Body of pancreas (tissue), 4 donors: Measurements from ENCODE around the gene F8.

ENCODE experiments used
- CTCF ChIP-seq, 7 experiments: fragments of 450-650 bp in 4 of 7; fragments of 200-600 bp in 3 of 7; sonication (generic) in 3 of 7; IDR thresholded peaks; one replicate each; pipeline ENCODE4 v1.5.1; 2016 to 2019; ENCODE audit warnings: antibody characterized with exemption in 7 of 7
- POLR2A ChIP-seq, 3 donors: fragments of 450-650 bp; IDR thresholded peaks; one replicate each; pipeline ENCODE4 v1.6.1; 2016; ENCODE audit warnings: antibody characterized with exemption in 3 of 3, mild to moderate bottlenecking in 2 of 3

GRCh38 chrX:154873329-154873728 is 149.2 kb downstream of the F8 start:
- TF ChIP-seq CTCF (IDR thresholded peaks at IDR 0.05) (no peak), POLR2A (IDR thresholded peaks at IDR 0.05) (no peak)
